Activated naive CD4-positive, alpha-beta T cell treated with anti-CD3 and anti-CD28 coated beads, Interleukin-2, amount 50 U/mL, for 72 hours (primary cell): Measurements from ENCODE around the gene NKAIN2. TPM values are rescaled to one million over a fixed set of nuclear protein-coding genes. Genes with fewer than 3 reads are reported as not detected.
"Not testable (repeated sequence)": the region's sequence is repeated elsewhere in the genome, so short reads cannot be mapped to it uniquely, and the experiment has no call there.

Experiments
- ATAC-seq, 2 donors: fragments of 150-1000 bp; cut with Tn5 transposase; 2 replicates each; pipeline ENCODE4 v1.10.0; 2021; ENCODE audit warnings: mild to moderate bottlenecking in 2 of 2, moderate library complexity in 2 of 2
- DNase-seq, 2 donors: peaks; one replicate each; pipeline ENCODE4 v3.0.0; 2021 to 2022; ENCODE audit warnings: low spot score in 2 of 2
- H3K27ac Mint-ChIP-seq, 2 donors: one replicate each; pipeline ENCODE4 v1.8.0; 2022; ENCODE audit warnings: mild to moderate bottlenecking in 2 of 2, mixed read lengths in 2 of 2
- H3K36me3 Mint-ChIP-seq, 2 donors: one replicate each; pipeline ENCODE4 v1.8.0; 2022; ENCODE audit warnings: mixed read lengths in 2 of 2
- H3K9me3 Mint-ChIP-seq, 2 donors: one replicate each; pipeline ENCODE4 v1.8.0; 2022; ENCODE audit warnings: mixed read lengths in 2 of 2
- total RNA-seq, 2 donors: library from RNA; stranded (reverse); gene quantifications; one replicate each; pipeline ENCODE4 v1.2.3, GENCODE V29; 2022

The NKAIN2 gene
- total RNA-seq, 2 donors from 2014 or later: not detected

DNA sequence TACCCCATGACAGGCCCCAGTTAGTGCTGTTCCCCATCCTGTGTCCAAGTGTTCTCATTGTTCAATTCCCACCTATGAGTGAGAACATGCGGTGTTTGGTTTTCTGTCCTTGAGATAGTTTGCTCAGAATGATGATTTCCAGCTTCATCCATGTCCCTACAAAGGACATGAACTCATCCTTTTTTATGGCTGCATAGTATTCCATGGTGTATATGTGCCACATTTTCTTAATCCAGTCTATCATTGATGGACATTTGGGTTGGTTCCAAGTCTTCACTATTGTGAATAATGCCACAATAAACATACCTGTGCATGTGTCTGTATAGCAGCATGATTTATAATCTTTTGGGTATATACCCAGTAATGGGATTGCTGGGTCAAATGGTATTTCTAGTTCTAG, 218.4 kb downstream of the NKAIN2 start:
- not testable (repeated sequence) for H3K36me3 Mint-ChIP-seq, ATAC-seq, H3K27ac Mint-ChIP-seq, H3K9me3 Mint-ChIP-seq, DNase-seq

DNA sequence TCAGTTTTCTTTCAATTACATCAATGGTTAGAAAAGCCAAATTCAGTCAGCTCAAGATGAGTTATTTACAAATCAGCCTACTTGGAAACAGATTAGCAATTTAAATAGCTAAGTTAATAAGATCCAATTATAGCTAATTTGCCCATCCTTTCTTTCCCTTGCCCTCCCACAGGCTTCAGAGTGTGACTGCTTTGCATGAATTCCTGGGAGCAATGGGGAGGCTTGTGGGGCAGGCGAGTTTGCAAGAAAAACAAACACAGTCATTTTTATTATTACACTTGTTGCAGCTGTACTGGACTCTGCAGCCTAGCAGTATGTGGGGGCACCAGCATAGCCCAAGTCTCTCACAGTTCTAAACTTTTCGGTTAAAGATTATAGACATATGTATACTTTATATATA, 219.0 kb downstream of the NKAIN2 start:
- peaks cover 5 to 7% of the 10 kb centered on the region in 2 donors for H3K9me3 Mint-ChIP-seq
- no peaks in the 10 kb centered on the region for H3K36me3 Mint-ChIP-seq
- no peak for DNase-seq
- H3K27ac Mint-ChIP-seq: no peak overlapping the region
- ATAC-seq: no peak

- H3K9me3 Mint-ChIP-seq: peaks cover 9 to 12% of the 10 kb centered on the region in 2 donors
- H3K27ac Mint-ChIP-seq: no peak overlapping the region
- ATAC-seq (no peak), DNase-seq (no peak)
- H3K36me3 Mint-ChIP-seq: no peaks in the 10 kb centered on the region
Measured at GRCh38 chr6:124026694-124027093, 223.0 kb downstream of the NKAIN2 start.

- ATAC-seq (no peak), DNase-seq (no peak)
- Mint-ChIP-seq H3K27ac (no peak overlapping the region), H3K36me3 (no peaks in the 10 kb centered on the region), H3K9me3 (peaks cover 9 to 12% of the 10 kb centered on the region in 2 donors)
Measured at GRCh38 chr6:124027392-124027791, 223.7 kb downstream of the NKAIN2 start.

DNA sequence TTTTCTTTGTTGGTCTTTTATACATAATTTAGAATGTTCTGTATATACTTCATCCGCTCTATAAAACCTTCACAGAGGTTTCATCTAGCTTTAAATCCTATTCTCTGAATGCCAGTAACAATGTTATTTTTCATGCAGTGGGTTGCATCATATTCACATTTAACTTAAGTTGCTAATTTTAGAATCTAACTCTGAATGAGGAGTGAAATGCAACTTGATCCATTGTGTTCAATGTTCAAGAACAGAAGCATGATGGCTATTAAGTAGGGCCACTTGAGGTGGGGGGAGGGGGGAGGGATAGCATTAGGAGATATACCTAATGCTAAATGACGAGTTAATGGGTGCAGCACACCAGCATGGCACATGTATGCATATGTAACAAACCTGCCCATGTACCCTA, 224.5 kb downstream of the NKAIN2 start:
- ATAC-seq: no peak
- Mint-ChIP-seq H3K36me3 (no peaks in the 10 kb centered on the region), H3K9me3 (peaks cover 9 to 12% of the 10 kb centered on the region in 2 donors), H3K27ac (no peak overlapping the region)
- no peak for DNase-seq

DNA sequence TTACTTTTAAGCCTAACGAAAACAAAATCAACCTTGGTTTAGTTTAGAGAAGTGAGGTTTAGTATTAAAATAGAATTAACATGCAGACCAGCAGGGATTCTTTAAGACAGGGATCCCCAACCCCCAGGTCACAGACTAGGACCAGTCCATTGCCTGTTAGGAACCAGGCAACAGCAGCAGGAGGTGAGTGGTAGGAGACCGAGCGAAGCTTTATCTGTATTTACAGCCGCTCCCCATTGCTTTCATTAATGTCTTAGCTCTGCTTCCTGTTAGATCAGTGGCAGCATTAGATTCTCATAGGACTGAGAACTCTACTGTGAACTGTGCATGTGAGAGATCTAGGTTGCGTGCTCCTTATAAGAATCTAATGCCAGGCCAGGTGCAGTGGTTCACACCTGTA, 225.9 kb downstream of the NKAIN2 start:
- ATAC-seq: no peak
- Mint-ChIP-seq H3K9me3 (peaks cover 9 to 12% of the 10 kb centered on the region in 2 donors), H3K27ac (no peak overlapping the region), H3K36me3 (no peaks in the 10 kb centered on the region)
- DNase-seq: no peak

GRCh38 chr6:124033501-124033900, 229.8 kb downstream of the NKAIN2 start:
- Mint-ChIP-seq H3K9me3 (peaks cover 0 to 12% of the 10 kb centered on the region in 2 donors), H3K27ac (no peak overlapping the region), H3K36me3 (no peaks in the 10 kb centered on the region)
- ATAC-seq (no peak), DNase-seq (no peak)

GRCh38 chr6:124036384-124036783, 232.7 kb downstream of the NKAIN2 start:
- peaks cover 0 to 9% of the 10 kb centered on the region in 2 donors for H3K9me3 Mint-ChIP-seq
- no peak overlapping the region for H3K27ac Mint-ChIP-seq
- ATAC-seq (no peak), DNase-seq (no peak)
- no peaks in the 10 kb centered on the region for H3K36me3 Mint-ChIP-seq

- Mint-ChIP-seq H3K27ac (no peak overlapping the region), H3K36me3 (no peaks in the 10 kb centered on the region), H3K9me3 (peaks cover 0 to 5% of the 10 kb centered on the region in 2 donors)
- ATAC-seq (peak; percentile 26 to 85), DNase-seq (no peak)
Measured at GRCh38 chr6:124040655-124041054, 237.0 kb downstream of the NKAIN2 start.

DNA sequence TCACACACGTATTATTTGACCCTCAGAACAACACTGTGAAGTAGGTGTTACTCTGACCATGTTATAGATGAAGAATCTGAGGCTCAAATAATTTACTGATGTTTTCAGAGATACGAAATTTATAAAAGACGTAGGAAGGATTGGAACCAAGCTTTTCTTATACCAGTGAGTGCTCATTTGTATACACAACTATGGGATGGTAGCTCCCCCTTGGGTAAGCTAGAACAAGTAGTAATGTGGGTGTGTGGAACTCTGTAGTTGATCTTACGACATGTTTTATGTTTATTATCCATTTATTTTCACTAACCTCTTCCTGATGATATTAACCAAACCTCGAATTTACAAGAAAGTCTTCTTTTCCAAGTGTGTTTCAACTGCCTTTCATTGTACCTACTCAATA, 248.5 kb downstream of the NKAIN2 start:
- Mint-ChIP-seq H3K9me3 (peaks cover 10 to 12% of the 10 kb centered on the region in 2 donors), H3K27ac (no peak overlapping the region), H3K36me3 (no peaks in the 10 kb centered on the region)
- DNase-seq: no peak
- ATAC-seq: no peak

DNA sequence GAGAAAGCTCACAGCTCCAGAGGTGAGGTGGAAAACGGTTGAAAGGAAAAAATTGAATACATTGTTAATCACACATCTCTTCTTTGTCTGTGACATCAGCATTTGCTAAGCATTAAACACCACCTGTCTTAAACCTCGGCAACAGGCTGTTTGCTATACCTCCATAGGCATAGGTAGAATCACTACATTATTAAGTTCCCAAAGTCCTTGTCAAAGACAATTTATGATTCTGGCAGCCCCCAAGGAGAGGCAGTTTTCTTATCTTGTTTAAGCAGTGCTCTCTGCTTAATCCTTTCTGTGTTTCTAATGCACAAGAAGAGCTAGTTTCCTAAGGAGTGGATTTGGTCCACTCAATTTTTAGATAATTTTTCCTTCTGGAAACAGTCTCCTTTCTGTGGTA, 249.7 kb downstream of the NKAIN2 start:
- Mint-ChIP-seq H3K27ac (no peak overlapping the region), H3K36me3 (no peaks in the 10 kb centered on the region), H3K9me3 (peaks cover 10 to 12% of the 10 kb centered on the region in 2 donors)
- DNase-seq (no peak), ATAC-seq (no peak)

GRCh38 chr6:124054034-124054433, 250.4 kb downstream of the NKAIN2 start:
- H3K36me3 Mint-ChIP-seq: no peaks in the 10 kb centered on the region
- no peak for ATAC-seq
- peaks cover 10 to 12% of the 10 kb centered on the region in 2 donors for H3K9me3 Mint-ChIP-seq
- no peak overlapping the region for H3K27ac Mint-ChIP-seq
- DNase-seq: no peak

DNA sequence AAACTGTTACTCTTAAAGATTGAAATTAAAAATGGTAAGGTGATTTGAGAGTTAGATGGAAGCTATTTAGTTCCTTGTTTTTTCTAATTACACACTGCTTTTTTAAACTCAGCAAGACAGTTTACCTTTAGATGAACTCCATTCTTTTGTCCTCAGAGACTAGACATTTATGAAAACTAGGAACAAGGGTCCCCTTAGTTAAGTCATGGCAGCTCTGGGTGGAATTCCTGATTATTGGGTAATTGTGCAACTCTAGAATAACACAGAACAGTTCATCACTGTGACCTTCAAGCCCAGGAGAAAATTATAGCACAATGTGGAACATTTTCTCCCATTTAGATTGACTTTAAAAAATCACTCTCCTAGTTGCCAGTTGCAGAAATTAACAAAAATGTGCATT, 251.7 kb downstream of the NKAIN2 start:
- ATAC-seq (no peak), DNase-seq (no peak)
- Mint-ChIP-seq H3K27ac (no peak overlapping the region), H3K36me3 (no peaks in the 10 kb centered on the region), H3K9me3 (peaks cover 10 to 21% of the 10 kb centered on the region in 2 donors)

- DNase-seq: no peak
- peaks cover 10 to 21% of the 10 kb centered on the region in 2 donors for H3K9me3 Mint-ChIP-seq
- H3K27ac Mint-ChIP-seq: no peak overlapping the region
- no peak for ATAC-seq
- no peaks in the 10 kb centered on the region for H3K36me3 Mint-ChIP-seq
Measured at GRCh38 chr6:124055963-124056362, 252.3 kb downstream of the NKAIN2 start.

GRCh38 chr6:124056407-124057334, 253.0 kb downstream of the NKAIN2 start:
- H3K36me3 Mint-ChIP-seq: no peaks in the 10 kb centered on the region
- no peak overlapping the region for H3K27ac Mint-ChIP-seq
- ATAC-seq: no peak
- H3K9me3 Mint-ChIP-seq: peaks cover 10 to 21% of the 10 kb centered on the region in 2 donors
- DNase-seq: no peak

GRCh38 chr6:124057461-124057860, 253.8 kb downstream of the NKAIN2 start:
- Mint-ChIP-seq H3K36me3 (no peaks in the 10 kb centered on the region), H3K27ac (no peak overlapping the region), H3K9me3 (peaks cover 5 to 18% of the 10 kb centered on the region in 2 donors)
- DNase-seq: no peak
- no peak for ATAC-seq

- no peak for ATAC-seq
- no peaks in the 10 kb centered on the region for H3K36me3 Mint-ChIP-seq
- no peak for DNase-seq
- peaks cover 0 to 7% of the 10 kb centered on the region in 2 donors for H3K9me3 Mint-ChIP-seq
- no peak overlapping the region for H3K27ac Mint-ChIP-seq
Measured at GRCh38 chr6:124064317-124065113, 260.9 kb downstream of the NKAIN2 start.
